SU-DHL-6 (cell line): ENCODE data around the gene MYO18A.
"Not testable (repeated sequence)": the region's sequence is repeated elsewhere in the genome, so short reads cannot be mapped to it uniquely, and the experiment has no call there.

Experiments
- H2AFZ ChIP-seq: fragments of 200-600 bp; sonication (generic); 2 replicates; pipeline ENCODE4 v1.6.1; 2014; ENCODE audit warnings: low read depth, mild to moderate bottlenecking, moderate library complexity, mixed read lengths, antibody characterized with exemption, low read length; ENCODE audit not compliant: severe bottlenecking
- H3F3A ChIP-seq: fragments of 200-600 bp; shearing (Covaris generic); 2 replicates; pipeline ENCODE4 v1.6.0; 2016; ENCODE audit warnings: antibody characterized with exemption, mild to moderate bottlenecking; ENCODE audit not compliant: insufficient read depth
- H3K27ac ChIP-seq: fragments of 200-600 bp; sonication (generic); 2 replicates; pipeline ENCODE4 v1.5.1; 2016; ENCODE audit warnings: low read depth, mild to moderate bottlenecking, low read length, moderate library complexity, mixed read lengths
- H3K27me3 ChIP-seq: fragments of 200-600 bp; sonication (generic), shearing (Covaris generic); 2 replicates; pipeline ENCODE4 v1.6.0; 2014; ENCODE audit warnings: mild to moderate bottlenecking, low read length
- H3K36me3 ChIP-seq: fragments of 200-600 bp; sonication (generic); 2 replicates; pipeline ENCODE4 v1.6.1; 2014; ENCODE audit warnings: mild to moderate bottlenecking, low read length, mixed read lengths
- H3K4me2 ChIP-seq: fragments of 300-600, 200-600 bp; shearing (Covaris generic), sonication (generic); 2 replicates; pipeline ENCODE4 v1.6.0; 2014; ENCODE audit warnings: low read length, low read depth, mild to moderate bottlenecking; ENCODE audit not compliant: poor library complexity, severe bottlenecking
- H3K4me3 ChIP-seq: fragments of 200-600 bp; sonication (generic); 2 replicates; pipeline ENCODE4 v1.5.1; 2014; ENCODE audit warnings: antibody characterized with exemption, low read length, mild to moderate bottlenecking, mixed read lengths; ENCODE audit not compliant: insufficient read depth, poor library complexity, severe bottlenecking
- H3K79me2 ChIP-seq: fragments of 200-600 bp; sonication (generic); 2 replicates; pipeline ENCODE4 v1.6.1; 2014; ENCODE audit warnings: mild to moderate bottlenecking, low read length, moderate library complexity; ENCODE audit not compliant: insufficient read depth
- H3K9ac ChIP-seq: fragments of 200-600 bp; sonication (generic); 2 replicates; pipeline ENCODE4 v1.7.0; 2014; ENCODE audit warnings: mild to moderate bottlenecking, low read length
- H3K9me2 ChIP-seq: fragments of 200-600 bp; sonication (generic); replicated peaks from 2 replicates; pipeline ENCODE4 v1.6.1; 2014; ENCODE audit warnings: low read length; ENCODE audit not compliant: insufficient read depth
- H3K9me3 ChIP-seq: fragments of 200-600 bp; sonication (generic); 2 replicates; pipeline ENCODE4 v1.6.1; 2014; ENCODE audit warnings: low read length, mixed read lengths; ENCODE audit not compliant: insufficient read depth
- H4K20me1 ChIP-seq: fragments of 200-600 bp; sonication (generic); 2 replicates; pipeline ENCODE4 v1.6.1; 2014; ENCODE audit warnings: low read depth, mild to moderate bottlenecking, antibody characterized with exemption, low read length, moderate library complexity, mixed read lengths
- EZH2phosphoT487 ChIP-seq: fragments of 200-600 bp; sonication (generic), shearing (Covaris generic); conservative IDR thresholded peaks from 2 replicates; pipeline ENCODE4 v1.6.1; 2018; ENCODE audit warnings: mild to moderate bottlenecking, antibody characterized with exemption, low read length, moderate library complexity, mixed read lengths
- TF ChIP-seq, protein P1 (sequence below): fragments of 200-600 bp; sonication (generic); IDR thresholded peaks from one replicate; pipeline ENCODE4 v1.5.1; 2017; ENCODE audit warnings: antibody characterized with exemption, mild to moderate bottlenecking, low read length, moderate library complexity; ENCODE audit not compliant: insufficient read depth, poor library complexity, severe bottlenecking

The MYO18A gene

DNA sequence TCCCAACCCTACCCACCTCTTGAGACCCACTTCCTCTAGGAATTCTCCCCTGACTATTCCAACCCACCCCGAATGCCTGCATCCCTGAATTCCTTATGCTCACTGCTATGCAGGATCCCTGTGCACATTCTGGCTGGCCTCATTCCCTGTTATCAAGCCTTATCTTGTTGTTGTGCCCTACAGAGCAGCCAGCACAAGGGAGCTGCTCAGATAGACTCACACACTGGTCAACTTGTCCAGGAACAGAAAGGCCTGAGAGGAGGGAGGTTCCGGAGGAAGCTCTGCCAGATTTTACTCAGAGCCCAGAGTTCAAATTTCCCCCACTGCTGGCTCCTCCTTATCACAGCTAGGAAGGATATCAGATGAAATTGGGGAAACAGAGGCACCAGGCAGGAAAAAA, 24.8 kb upstream of the MYO18A start:
- Histone ChIP-seq H3K4me2 (no peak overlapping the region), H3K4me3 (no peak overlapping the region), H4K20me1 (no peaks in the 10 kb centered on the region), H3K9me2 (no peaks in the 10 kb centered on the region), H2AFZ (no peak overlapping the region), H3K9me3 (no peaks in the 10 kb centered on the region), H3K27ac (no peak overlapping the region), H3K79me2 (no peaks in the 10 kb centered on the region), H3K27me3 (no peaks in the 10 kb centered on the region), H3K9ac (no peak overlapping the region), H3K36me3 (no peaks in the 10 kb centered on the region), H3F3A (no peaks in the 10 kb centered on the region)
- TF ChIP-seq EZH2phosphoT487: no peak
- TF ChIP-seq, protein P1, sequence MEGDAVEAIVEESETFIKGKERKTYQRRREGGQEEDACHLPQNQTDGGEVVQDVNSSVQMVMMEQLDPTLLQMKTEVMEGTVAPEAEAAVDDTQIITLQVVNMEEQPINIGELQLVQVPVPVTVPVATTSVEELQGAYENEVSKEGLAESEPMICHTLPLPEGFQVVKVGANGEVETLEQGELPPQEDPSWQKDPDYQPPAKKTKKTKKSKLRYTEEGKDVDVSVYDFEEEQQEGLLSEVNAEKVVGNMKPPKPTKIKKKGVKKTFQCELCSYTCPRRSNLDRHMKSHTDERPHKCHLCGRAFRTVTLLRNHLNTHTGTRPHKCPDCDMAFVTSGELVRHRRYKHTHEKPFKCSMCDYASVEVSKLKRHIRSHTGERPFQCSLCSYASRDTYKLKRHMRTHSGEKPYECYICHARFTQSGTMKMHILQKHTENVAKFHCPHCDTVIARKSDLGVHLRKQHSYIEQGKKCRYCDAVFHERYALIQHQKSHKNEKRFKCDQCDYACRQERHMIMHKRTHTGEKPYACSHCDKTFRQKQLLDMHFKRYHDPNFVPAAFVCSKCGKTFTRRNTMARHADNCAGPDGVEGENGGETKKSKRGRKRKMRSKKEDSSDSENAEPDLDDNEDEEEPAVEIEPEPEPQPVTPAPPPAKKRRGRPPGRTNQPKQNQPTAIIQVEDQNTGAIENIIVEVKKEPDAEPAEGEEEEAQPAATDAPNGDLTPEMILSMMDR: no peak

DNA sequence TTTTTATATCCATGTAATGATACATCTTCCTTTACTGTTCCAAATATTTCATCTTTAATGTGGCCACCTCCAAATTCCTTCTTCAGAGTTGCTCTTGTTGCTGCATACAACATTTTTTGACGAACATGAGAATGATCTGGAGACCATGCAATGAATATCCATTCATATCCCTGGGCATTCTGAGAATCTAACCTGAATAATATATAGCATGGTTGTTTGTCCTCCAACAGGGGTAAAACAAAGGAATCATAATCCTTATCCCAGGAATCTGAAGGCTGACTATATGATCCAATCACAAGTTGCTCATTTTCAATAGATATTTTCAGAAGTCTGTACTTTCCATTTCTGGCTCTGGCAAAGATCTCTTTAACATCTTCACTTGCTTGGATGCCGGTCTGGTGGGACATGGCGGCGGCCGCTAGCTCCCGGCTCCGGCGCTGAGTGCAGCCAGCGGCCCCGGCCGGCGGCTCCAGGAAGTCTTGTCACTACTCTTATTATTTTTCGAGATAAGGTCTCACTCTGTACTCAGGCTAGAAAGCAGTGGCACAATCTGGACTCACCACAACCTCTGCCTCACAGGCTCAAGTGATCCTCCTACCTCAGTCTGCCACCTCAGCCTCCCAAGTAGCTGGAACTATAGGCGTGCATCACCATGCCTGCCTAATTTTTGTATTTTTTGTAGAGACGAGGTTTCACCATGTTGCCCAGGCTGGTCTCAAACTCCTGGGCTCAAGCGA, 24.0 kb upstream of the MYO18A start:
- H3K9me2 ChIP-seq, H3K27ac ChIP-seq, H3F3A ChIP-seq, H3K36me3 ChIP-seq, H3K79me2 ChIP-seq, H4K20me1 ChIP-seq, H3K4me2 ChIP-seq, H3K4me3 ChIP-seq, H2AFZ ChIP-seq, H3K9ac ChIP-seq, H3K27me3 ChIP-seq, H3K9me3 ChIP-seq: not testable (repeated sequence)

DNA sequence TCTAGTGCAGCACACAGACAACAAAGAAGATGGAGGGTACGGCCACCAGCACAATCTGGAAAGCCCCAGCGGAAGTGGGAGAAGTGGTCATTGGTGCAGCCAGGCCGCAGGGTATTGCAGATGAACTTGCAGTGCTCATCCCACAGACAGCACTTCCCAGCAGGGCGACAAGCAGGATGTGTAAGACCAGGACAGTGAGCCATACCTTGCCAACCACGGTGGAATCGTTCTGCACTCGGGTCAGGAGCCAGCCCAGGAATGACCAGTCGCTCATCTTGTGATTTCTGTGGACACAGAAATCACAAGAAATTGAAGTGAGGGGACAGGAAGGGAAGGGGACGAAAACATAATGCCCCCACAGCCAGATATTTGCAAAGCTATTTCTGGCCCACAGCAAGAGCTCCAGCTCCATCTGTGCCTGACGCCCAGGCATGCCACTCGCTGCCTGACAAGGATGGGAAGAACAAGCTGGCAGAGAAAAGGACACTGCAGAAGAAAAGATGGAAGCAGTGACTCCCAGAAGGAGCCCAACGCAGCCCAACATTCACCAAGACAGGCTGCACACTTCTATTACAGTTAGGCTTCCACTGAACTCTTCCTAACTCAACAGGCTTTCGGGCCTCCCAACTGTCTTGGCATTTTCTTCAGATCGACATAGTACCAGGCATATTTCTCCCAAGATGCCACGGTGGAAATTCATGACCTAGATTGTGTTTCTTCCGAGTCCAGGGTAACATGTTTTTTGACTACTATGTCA, 17.5 kb upstream of the MYO18A start:
- H3K79me2 ChIP-seq: no peaks in the 10 kb centered on the region
- H3K27ac ChIP-seq: no peak overlapping the region
- no peaks in the 10 kb centered on the region for H4K20me1 ChIP-seq
- H3K9me2 ChIP-seq: no peaks in the 10 kb centered on the region
- no peak for TF ChIP-seq EZH2phosphoT487
- TF ChIP-seq, protein P1: no peak
- H3K9ac ChIP-seq: no peak overlapping the region
- no peaks in the 10 kb centered on the region for H3K27me3 ChIP-seq
- no peaks in the 10 kb centered on the region for H3K36me3 ChIP-seq
- H3K9me3 ChIP-seq: no peaks in the 10 kb centered on the region
- H3K4me2 ChIP-seq: no peak overlapping the region
- H3F3A ChIP-seq: no peaks in the 10 kb centered on the region
- H2AFZ ChIP-seq: no peak overlapping the region
- no peak overlapping the region for H3K4me3 ChIP-seq
